ENCODE measurements around the gene ZNF771.
A peak's percentile ranks its signal among the peaks of the same experiment; 100 is the strongest.

Gene ZNF771

DNA sequence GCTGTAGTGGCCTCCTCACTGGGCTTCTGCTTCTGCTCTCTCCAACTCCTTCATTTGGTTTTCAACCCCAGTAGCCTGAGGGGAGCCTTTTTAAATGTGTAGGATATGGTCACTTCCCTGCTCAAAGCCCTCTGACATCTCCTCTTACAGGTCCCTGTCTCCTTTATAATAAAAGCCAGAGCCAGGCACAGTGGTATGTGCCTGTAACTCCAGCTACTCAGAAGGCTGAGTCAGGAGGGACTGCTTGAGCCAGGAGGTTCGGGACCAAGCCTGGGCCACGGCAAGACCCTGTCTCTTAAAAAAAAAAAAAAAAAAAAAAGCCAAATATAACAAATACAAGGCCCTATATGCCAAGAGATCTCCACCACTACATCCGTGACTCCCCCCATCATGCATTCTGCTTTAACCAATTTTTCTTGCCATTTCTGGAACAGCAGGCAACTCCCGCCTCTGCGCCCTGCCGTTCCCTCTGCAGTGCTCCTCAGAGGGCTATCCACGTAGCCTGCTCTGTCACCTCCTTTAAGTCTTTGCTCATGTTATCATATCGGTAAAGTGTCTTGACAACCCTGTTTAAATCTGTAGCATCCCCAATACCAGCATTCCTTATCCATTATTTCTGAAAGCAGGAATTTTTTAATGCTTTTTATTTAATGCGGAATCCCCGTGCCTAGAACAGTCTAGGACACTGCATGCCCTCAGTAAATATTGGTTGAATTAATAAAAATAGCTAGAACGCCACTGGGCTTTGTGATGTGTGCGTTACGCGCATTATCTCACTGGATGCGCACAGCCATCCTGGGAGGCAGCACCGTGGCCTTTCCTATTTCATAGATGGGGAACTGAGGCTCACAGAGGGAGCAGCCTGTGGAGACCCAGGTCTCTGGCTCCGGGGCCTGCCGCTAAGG lies 9.5 kb downstream of the ZNF771 start:
- Histone ChIP-seq H3K27ac (ENCODE audit: insufficient read depth, low read depth, low read length, poor library complexity, severe bottlenecking) (peak overlapping the region; percentile 50), H3K4me1 (ENCODE audit: control insufficient read depth, insufficient read depth, low read length) (peaks cover 5% of the 10 kb centered on the region), H3K4me3 (ENCODE audit: insufficient read depth, low read depth, low read length) (peak overlapping the region; percentile 45), H3K36me3 (ENCODE audit: control insufficient read depth, insufficient read depth, low read length) (peaks cover 13% of the 10 kb centered on the region), H3K9me3 (ENCODE audit: control insufficient read depth, low read length) (no peaks in the 10 kb centered on the region), H3K27me3 (ENCODE audit: control insufficient read depth, insufficient read depth, low read length, poor library complexity, severe bottlenecking) (no peaks in the 10 kb centered on the region)
- 79 to 81% methylated on average over 18 of the region's 18 CpGs for WGBS, 2 experiments

DNA sequence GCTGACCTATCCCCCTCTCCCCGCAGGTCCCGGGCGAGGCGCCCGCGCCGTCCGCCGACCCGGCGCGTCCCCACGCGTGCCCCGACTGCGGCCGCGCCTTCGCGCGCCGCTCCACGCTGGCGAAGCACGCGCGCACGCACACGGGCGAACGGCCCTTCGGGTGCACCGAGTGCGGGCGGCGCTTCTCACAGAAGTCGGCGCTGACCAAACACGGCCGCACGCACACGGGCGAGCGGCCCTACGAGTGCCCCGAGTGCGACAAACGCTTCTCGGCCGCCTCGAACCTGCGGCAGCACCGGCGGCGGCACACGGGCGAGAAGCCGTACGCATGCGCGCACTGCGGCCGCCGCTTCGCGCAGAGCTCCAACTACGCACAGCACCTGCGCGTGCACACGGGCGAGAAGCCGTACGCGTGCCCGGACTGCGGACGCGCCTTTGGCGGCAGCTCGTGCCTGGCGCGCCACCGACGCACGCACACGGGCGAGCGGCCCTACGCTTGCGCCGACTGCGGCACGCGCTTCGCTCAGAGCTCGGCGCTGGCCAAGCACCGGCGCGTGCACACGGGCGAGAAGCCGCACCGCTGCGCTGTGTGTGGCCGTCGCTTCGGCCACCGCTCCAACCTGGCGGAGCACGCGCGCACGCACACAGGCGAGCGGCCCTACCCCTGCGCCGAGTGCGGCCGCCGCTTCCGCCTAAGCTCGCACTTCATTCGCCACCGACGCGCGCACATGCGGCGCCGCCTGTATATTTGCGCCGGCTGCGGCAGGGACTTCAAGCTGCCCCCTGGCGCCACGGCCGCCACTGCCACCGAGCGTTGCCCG lies 10.3 kb downstream of the ZNF771 start:
- H3K4me3 ChIP-seq (ENCODE audit: insufficient read depth, low read depth, low read length): peak overlapping the region; percentile 45
- H3K27me3 ChIP-seq (ENCODE audit: control insufficient read depth, insufficient read depth, low read length, poor library complexity, severe bottlenecking): no peaks in the 10 kb centered on the region
- H3K27ac ChIP-seq (ENCODE audit: insufficient read depth, low read depth, low read length, poor library complexity, severe bottlenecking): peak overlapping the region; percentile 50
- 3 to 4% methylated on average over 140 of the region's 140 CpGs for WGBS, 2 experiments
- H3K9me3 ChIP-seq (ENCODE audit: control insufficient read depth, low read length): no peaks in the 10 kb centered on the region
- peaks cover 5% of the 10 kb centered on the region for H3K4me1 ChIP-seq (ENCODE audit: control insufficient read depth, insufficient read depth, low read length)
- peaks cover 13% of the 10 kb centered on the region for H3K36me3 ChIP-seq (ENCODE audit: control insufficient read depth, insufficient read depth, low read length)

GRCh38 chr16:30418350-30419181 lies 11.2 kb downstream of the ZNF771 start:
- 66 to 67% methylated on average over 28 to 30 of the region's 31 CpGs for WGBS, 2 experiments

DNA sequence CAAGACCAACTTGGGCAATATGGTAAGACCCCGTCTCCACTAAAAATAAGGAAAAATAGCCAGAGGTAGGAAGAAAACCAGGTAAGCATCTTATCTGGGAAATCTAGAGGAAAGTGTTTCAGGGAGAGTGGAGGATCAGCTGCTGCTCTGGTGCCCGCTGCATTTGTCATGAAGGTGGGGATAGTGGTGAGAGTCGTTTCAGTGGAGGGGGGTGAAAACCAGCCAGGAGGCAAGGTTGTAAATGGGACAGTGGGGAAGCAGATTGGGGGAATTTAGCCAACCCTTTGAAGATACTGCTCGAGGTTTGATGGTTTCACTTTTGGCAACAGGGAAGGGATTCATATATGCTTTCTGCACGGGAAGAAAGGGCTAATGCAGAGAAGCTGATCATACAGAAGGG lies 13.6 kb downstream of the ZNF771 start:
- H3K36me3 ChIP-seq (ENCODE audit: control insufficient read depth, insufficient read depth, low read length): peaks cover 24% of the 10 kb centered on the region

More at GRCh38 chr16:30418350-30419181, 11.2 kb downstream of the ZNF771 start:
- H3K27me3 ChIP-seq (ENCODE audit: control insufficient read depth, insufficient read depth, low read length, poor library complexity, severe bottlenecking): no peaks in the 10 kb centered on the region
- H3K4me1 ChIP-seq (ENCODE audit: control insufficient read depth, insufficient read depth, low read length): peaks cover 5% of the 10 kb centered on the region
- peak overlapping the region; percentile 45 for H3K4me3 ChIP-seq (ENCODE audit: insufficient read depth, low read depth, low read length)
- H3K9me3 ChIP-seq (ENCODE audit: control insufficient read depth, low read length): no peaks in the 10 kb centered on the region
- H3K27ac ChIP-seq (ENCODE audit: insufficient read depth, low read depth, low read length, poor library complexity, severe bottlenecking): peak overlapping the region; percentile 50
- peaks cover 15% of the 10 kb centered on the region for H3K36me3 ChIP-seq (ENCODE audit: control insufficient read depth, insufficient read depth, low read length)

GRCh38 chr16:30428055-30428454 lies 20.6 kb downstream of the ZNF771 start:
- 95 to 98% methylated on average over 4 of the region's 4 CpGs for WGBS, 2 experiments
- Histone ChIP-seq H3K4me1 (ENCODE audit: control insufficient read depth, insufficient read depth, low read length) (no peaks in the 10 kb centered on the region), H3K4me3 (ENCODE audit: insufficient read depth, low read depth, low read length) (no peak overlapping the region), H3K27ac (ENCODE audit: insufficient read depth, low read depth, low read length, poor library complexity, severe bottlenecking) (no peak overlapping the region), H3K36me3 (ENCODE audit: control insufficient read depth, insufficient read depth, low read length) (peaks cover 17% of the 10 kb centered on the region), H3K27me3 (ENCODE audit: control insufficient read depth, insufficient read depth, low read length, poor library complexity, severe bottlenecking) (no peaks in the 10 kb centered on the region), H3K9me3 (ENCODE audit: control insufficient read depth, low read length) (no peaks in the 10 kb centered on the region)

More for the DNA sequence above, 13.6 kb downstream of the ZNF771 start:
- no peaks in the 10 kb centered on the region for H3K27me3 ChIP-seq (ENCODE audit: control insufficient read depth, insufficient read depth, low read length, poor library complexity, severe bottlenecking)
- 92 to 95% methylated on average over 5 of the region's 5 CpGs for WGBS, 2 experiments
- H3K4me3 ChIP-seq (ENCODE audit: insufficient read depth, low read depth, low read length): no peak overlapping the region
- no peaks in the 10 kb centered on the region for H3K9me3 ChIP-seq (ENCODE audit: control insufficient read depth, low read length)
- peaks cover 5% of the 10 kb centered on the region for H3K4me1 ChIP-seq (ENCODE audit: control insufficient read depth, insufficient read depth, low read length)
- H3K27ac ChIP-seq (ENCODE audit: insufficient read depth, low read depth, low read length, poor library complexity, severe bottlenecking): no peak overlapping the region

GRCh38 chr16:30429418-30429677 lies 21.9 kb downstream of the ZNF771 start:
- Histone ChIP-seq H3K27me3 (ENCODE audit: control insufficient read depth, insufficient read depth, low read length, poor library complexity, severe bottlenecking) (peaks cover 5% of the 10 kb centered on the region), H3K27ac (ENCODE audit: insufficient read depth, low read depth, low read length, poor library complexity, severe bottlenecking) (no peak overlapping the region), H3K4me1 (ENCODE audit: control insufficient read depth, insufficient read depth, low read length) (no peaks in the 10 kb centered on the region), H3K9me3 (ENCODE audit: control insufficient read depth, low read length) (no peaks in the 10 kb centered on the region), H3K36me3 (ENCODE audit: control insufficient read depth, insufficient read depth, low read length) (peaks cover 5% of the 10 kb centered on the region), H3K4me3 (ENCODE audit: insufficient read depth, low read depth, low read length) (peak overlapping the region; percentile 85)
- 3 to 4% methylated on average over 11 of the region's 11 CpGs for WGBS, 2 experiments

- peaks cover 5% of the 10 kb centered on the region for H3K27me3 ChIP-seq (ENCODE audit: control insufficient read depth, insufficient read depth, low read length, poor library complexity, severe bottlenecking)
- no peaks in the 10 kb centered on the region for H3K9me3 ChIP-seq (ENCODE audit: control insufficient read depth, low read length)
- peak within 1 kb of the TSS; percentile 85 for H3K4me3 ChIP-seq (ENCODE audit: insufficient read depth, low read depth, low read length)
- no peaks in the 10 kb centered on the region for H3K4me1 ChIP-seq (ENCODE audit: control insufficient read depth, insufficient read depth, low read length)
- 0 to 1% methylated on average over 49 of the region's 49 CpGs for WGBS, 2 experiments
- H3K36me3 ChIP-seq (ENCODE audit: control insufficient read depth, insufficient read depth, low read length): no peaks in the 10 kb centered on the region
- H3K27ac ChIP-seq (ENCODE audit: insufficient read depth, low read depth, low read length, poor library complexity, severe bottlenecking): no peak within 1 kb of the TSS
Measured at GRCh38 chr16:30429678-30430427, 22.4 kb downstream of the ZNF771 start, which contains the start of gene DCTPP1. DCTPP1 (minus strand) TSS chr16:30430030; CDS start chr16:30429980, 50 bp downstream.

- H3K27me3 ChIP-seq (ENCODE audit: control insufficient read depth, insufficient read depth, low read length, poor library complexity, severe bottlenecking): peaks cover 5% of the 10 kb centered on the region
- no peaks in the 10 kb centered on the region for H3K9me3 ChIP-seq (ENCODE audit: control insufficient read depth, low read length)
- 55 to 60% methylated on average over 19 of the region's 19 CpGs for WGBS, 2 experiments
- H3K27ac ChIP-seq (ENCODE audit: insufficient read depth, low read depth, low read length, poor library complexity, severe bottlenecking): no peak overlapping the region
- H3K4me3 ChIP-seq (ENCODE audit: insufficient read depth, low read depth, low read length): peak overlapping the region; percentile 5
- H3K4me1 ChIP-seq (ENCODE audit: control insufficient read depth, insufficient read depth, low read length): no peaks in the 10 kb centered on the region
- H3K36me3 ChIP-seq (ENCODE audit: control insufficient read depth, insufficient read depth, low read length): no peaks in the 10 kb centered on the region
Measured at GRCh38 chr16:30430428-30430970, 23.1 kb downstream of the ZNF771 start.

DNA sequence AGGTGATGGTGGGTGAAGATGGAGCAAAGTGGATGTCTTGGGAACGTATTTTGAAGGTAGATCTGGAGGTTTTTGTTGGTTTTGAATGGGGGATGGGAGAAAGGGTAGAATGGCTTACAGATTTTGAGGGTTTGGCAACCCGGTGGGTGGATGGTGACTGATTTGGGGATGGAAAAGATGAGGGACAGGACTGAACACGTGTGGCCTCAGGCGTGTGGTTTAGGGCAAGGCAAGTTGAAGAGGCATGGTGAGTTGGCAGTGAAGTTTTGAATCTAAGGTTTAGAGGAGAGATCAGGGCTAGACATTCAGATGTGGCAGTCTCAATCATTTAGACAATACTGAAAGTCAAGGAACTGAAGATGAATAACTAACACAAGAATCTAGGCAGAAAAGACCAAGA lies 27.4 kb downstream of the ZNF771 start:
- Histone ChIP-seq H3K4me3 (ENCODE audit: insufficient read depth, low read depth, low read length) (no peak overlapping the region), H3K9me3 (ENCODE audit: control insufficient read depth, low read length) (no peaks in the 10 kb centered on the region), H3K4me1 (ENCODE audit: control insufficient read depth, insufficient read depth, low read length) (no peaks in the 10 kb centered on the region), H3K36me3 (ENCODE audit: control insufficient read depth, insufficient read depth, low read length) (no peaks in the 10 kb centered on the region), H3K27ac (ENCODE audit: insufficient read depth, low read depth, low read length, poor library complexity, severe bottlenecking) (no peak overlapping the region), H3K27me3 (ENCODE audit: control insufficient read depth, insufficient read depth, low read length, poor library complexity, severe bottlenecking) (peaks cover 5% of the 10 kb centered on the region)
- WGBS, 2 experiments: 76% methylated on average over 4 of the region's 4 CpGs

Measured in ectodermal cell (in vitro differentiated cells).